Keratinocyte (primary cell): ENCODE data around the gene KDSR.

ENCODE experiments used
- CTCF ChIP-seq, 3 experiments: IDR thresholded peaks in 1 of 3; conservative IDR thresholded peaks in 1 of 3; optimal IDR thresholded peaks in 1 of 3; 2 replicates in 2 of 3; 3 replicates in 1 of 3; pipeline versions ENCODE3 to v1.5.1; 2011; ENCODE audit warnings: low read length in 3 of 3, mild to moderate bottlenecking in 3 of 3, moderate library complexity in 2 of 3, control low read depth in 1 of 3, inconsistent platforms in 1 of 3; ENCODE audit not compliant: insufficient read depth in 2 of 3; ENCODE audit errors: extremely low read depth in 1 of 3
- EZH2 ChIP-seq: IDR thresholded peaks from one replicate; pipeline ENCODE4 v1.6.1; 2012; ENCODE audit warnings: inconsistent platforms, mild to moderate bottlenecking, low read length, moderate library complexity

GRCh38 chr18:63374540-63374939 lies 7.5 kb upstream of the KDSR start:
- TF ChIP-seq EZH2, result no peak
- TF ChIP-seq CTCF (optimal IDR thresholded peaks at IDR 0.05 in 1 of 3, IDR thresholded peaks at IDR 0.05 in 1 of 3, conservative IDR thresholded peaks at IDR 0.05 in 1 of 3; ENCODE audit: extremely low read depth in 1 of 3, insufficient read depth in 2 of 3, low read length in 3 of 3), result no peak
